CD4-positive, alpha-beta memory T cell (primary cell): ENCODE results near the gene MYO7B. TPM values are rescaled to one million over a fixed set of nuclear protein-coding genes. Genes with fewer than 3 reads are reported as not detected.
A peak's percentile ranks its signal among the peaks of the same experiment; 100 is the strongest.

Source experiments
- CTCF ChIA-PET: fragments of 350-600 bp; sonication (Branson Sonifier 250); formaldehyde crosslinking; loops from one replicate; lab custom pipeline; 2021; ENCODE audit warnings: inconsistent platforms; ENCODE audit not compliant: partially characterized antibody; lab: Charles Lee
- POLR2A ChIA-PET: fragments of 350-600 bp; sonication (Branson Sonifier 250); formaldehyde crosslinking; loops from one replicate; lab custom pipeline; 2021; ENCODE audit not compliant: partially characterized antibody; lab: Charles Lee
- DNase-seq, 5 donors: peaks; one replicate each; pipeline versions ENCODE4 v3.0.0 to v3.0.0-alpha.2; 2020 to 2022; ENCODE audit warnings: mixed read lengths in 1 of 5
- H3K27ac ChIP-seq: one replicate; pipeline ENCODE4 v1.7.0; 2013; ENCODE audit warnings: low read depth, low read length
- H3K27me3 ChIP-seq: 2 replicates; pipeline ENCODE4 v1.7.0; 2013; ENCODE audit warnings: mild to moderate bottlenecking, low read length, moderate library complexity; ENCODE audit not compliant: insufficient read depth
- H3K36me3 ChIP-seq: 2 replicates; pipeline ENCODE4 v1.7.0; 2013; ENCODE audit warnings: mild to moderate bottlenecking, low read length, moderate library complexity; ENCODE audit not compliant: insufficient read depth
- H3K4me1 ChIP-seq: 2 replicates; pipeline ENCODE4 v1.7.0; 2013; ENCODE audit warnings: mild to moderate bottlenecking, low read length, moderate library complexity; ENCODE audit not compliant: insufficient read depth
- H3K4me3 ChIP-seq, 2 donors: one replicate each; pipeline ENCODE4 v1.7.0; 2013; ENCODE audit warnings: low read length in 2 of 2, mild to moderate bottlenecking in 1 of 2
- H3K9me3 ChIP-seq, 2 donors: one replicate each; pipeline ENCODE4 v1.7.0; 2013; ENCODE audit warnings: low read length in 2 of 2, control low read depth in 1 of 2; ENCODE audit not compliant: control insufficient read depth in 1 of 2
- H3K27ac Mint-ChIP-seq, 7 donors: one replicate each; pipeline ENCODE4 v1.8.0; 2020 to 2021; ENCODE audit warnings: mixed read lengths in 7 of 7, mild to moderate bottlenecking in 6 of 7, inconsistent platforms in 3 of 7, moderate library complexity in 3 of 7
- H3K27me3 Mint-ChIP-seq, 2 donors: one replicate each; pipeline ENCODE4 v1.8.0; 2020 to 2021; ENCODE audit warnings: mixed read lengths in 2 of 2
- H3K36me3 Mint-ChIP-seq, 2 donors: one replicate each; pipeline ENCODE4 v1.8.0; 2020 to 2021; ENCODE audit warnings: mixed read lengths in 2 of 2, inconsistent platforms in 1 of 2, mild to moderate bottlenecking in 1 of 2
- H3K4me1 Mint-ChIP-seq, 4 donors: one replicate each; pipeline ENCODE4 v1.8.0; 2020 to 2021; ENCODE audit warnings: mixed read lengths in 4 of 4, mild to moderate bottlenecking in 1 of 4
- H3K4me3 Mint-ChIP-seq, 8 donors: one replicate each; pipeline ENCODE4 v1.8.0; 2020 to 2021; ENCODE audit warnings: mixed read lengths in 8 of 8, mild to moderate bottlenecking in 7 of 8, moderate library complexity in 6 of 8, inconsistent platforms in 3 of 8
- H3K9me3 Mint-ChIP-seq, 8 donors: one replicate each; pipeline ENCODE4 v1.8.0; 2020 to 2021; ENCODE audit warnings: mixed read lengths in 8 of 8, mild to moderate bottlenecking in 5 of 8, inconsistent platforms in 3 of 8, moderate library complexity in 1 of 8
- intact Hi-C: fragments of 100-400 bp; cut with micrococcal nuclease; formaldehyde crosslinking; loops from one replicate; pipeline ENCODE4 v1.15.1; 2023
- polyA plus RNA-seq, 2 donors: library from polyadenylated mRNA; unstranded; fragments of 300-500 nt; fragmentation: Illumina TruSeq; gene quantifications; one replicate each; pipeline ENCODE4 v1.2.3, GENCODE V29; 2021
- total RNA-seq, 2 experiments: library from RNA; stranded (reverse); gene quantifications; one replicate each; pipeline ENCODE4 v1.2.3, GENCODE V29; 2021

The MYO7B gene
- total and polyA plus RNA-seq, 4 experiments from 2014 or later = not detected

- Histone ChIP-seq H3K27me3 (no peaks in the 10 kb centered on the region), H3K9me3 (no peaks in the 10 kb centered on the region), H3K4me3 (no peak overlapping the region), H3K27ac (no peak overlapping the region), H3K36me3 (no peaks in the 10 kb centered on the region), H3K4me1 (no peaks in the 10 kb centered on the region)
- Mint-ChIP-seq H3K9me3 (peaks cover 3 to 14% (median 9%) of the 10 kb centered on the region in 8 donors), H3K27ac (no peak overlapping the region), H3K4me3 (no peak overlapping the region), H3K4me1 (peaks cover 0 to 1% (median 0%) of the 10 kb centered on the region in 4 donors), H3K36me3 (peaks cover 0 to 4% of the 10 kb centered on the region in 2 donors), H3K27me3 (peaks cover 1 to 7% of the 10 kb centered on the region in 2 donors)
- CTCF ChIA-PET = interaction anchor here (0.9 kb wide), 1 partner anchor 42 kb away, joined by 3 read pairs; no protein-coding TSS in a partner anchor
- POLR2A ChIA-PET = interaction anchor here (0.7 kb wide), 1 partner anchor 275 kb away, joined by 3 read pairs; no protein-coding TSS in a partner anchor
- intact Hi-C loops = no loop called here
- no peak for DNase-seq
These were observed 72.9 kb downstream of the MYO7B start for GRCh38 chr2:127608061-127609030.

GRCh38 chr2:127609031-127609751, 73.7 kb downstream of the MYO7B start:
- H3K4me3 ChIP-seq = no peak overlapping the region
- Mint-ChIP-seq H3K4me3 (no peak overlapping the region), H3K27me3 (peaks cover 4 to 7% of the 10 kb centered on the region in 2 donors), H3K27ac (no peak overlapping the region), H3K36me3 (peaks cover 0 to 6% of the 10 kb centered on the region in 2 donors), H3K9me3 (peaks cover 6 to 22% (median 15%) of the 10 kb centered on the region in 8 donors), H3K4me1 (peaks cover 0 to 1% (median 0%) of the 10 kb centered on the region in 4 donors)
- no peaks in the 10 kb centered on the region for H3K27me3 ChIP-seq
- H3K36me3 ChIP-seq = no peaks in the 10 kb centered on the region
- no peaks in the 10 kb centered on the region for H3K9me3 ChIP-seq
- ChIA-PET CTCF (interaction anchor here (1.2 kb wide), 1 partner anchor 18 kb away, joined by 3 read pairs; no protein-coding TSS in a partner anchor), POLR2A (no interaction called here)
- no peak for DNase-seq
- intact Hi-C loops = no loop called here
- no peak overlapping the region for H3K27ac ChIP-seq
- H3K4me1 ChIP-seq = no peaks in the 10 kb centered on the region

GRCh38 chr2:127609818-127610217, 74.3 kb downstream of the MYO7B start:
- Histone ChIP-seq H3K4me1 (no peaks in the 10 kb centered on the region), H3K27me3 (no peaks in the 10 kb centered on the region), H3K9me3 (no peaks in the 10 kb centered on the region), H3K4me3 (no peak overlapping the region), H3K27ac (no peak overlapping the region), H3K36me3 (no peaks in the 10 kb centered on the region)
- Mint-ChIP-seq H3K4me1 (no peaks in the 10 kb centered on the region), H3K4me3 (no peak overlapping the region), H3K36me3 (peaks cover 0 to 6% of the 10 kb centered on the region in 2 donors), H3K27ac (no peak overlapping the region), H3K9me3 (peaks cover 6 to 22% (median 16%) of the 10 kb centered on the region in 8 donors), H3K27me3 (peaks cover 4 to 7% of the 10 kb centered on the region in 2 donors)
- intact Hi-C loops = no loop called here
- DNase-seq = no peak
- ChIA-PET CTCF (interaction anchor here (0.9 to 1.2 kb wide), 2 partner anchors 19 to 40 kb away, joined by 3 read pairs; no protein-coding TSS in a partner anchor), POLR2A (no interaction called here)

GRCh38 chr2:127610561-127610960, 75.1 kb downstream of the MYO7B start:
- Histone ChIP-seq H3K4me3 (no peak overlapping the region), H3K27ac (no peak overlapping the region), H3K4me1 (no peaks in the 10 kb centered on the region), H3K9me3 (no peaks in the 10 kb centered on the region), H3K36me3 (no peaks in the 10 kb centered on the region), H3K27me3 (no peaks in the 10 kb centered on the region)
- Mint-ChIP-seq H3K4me1 (no peaks in the 10 kb centered on the region), H3K36me3 (peaks cover 0 to 6% of the 10 kb centered on the region in 2 donors), H3K27ac (no peak overlapping the region), H3K27me3 (peaks cover 6 to 7% of the 10 kb centered on the region in 2 donors), H3K4me3 (no peak overlapping the region), H3K9me3 (peaks cover 6 to 22% (median 16%) of the 10 kb centered on the region in 8 donors)
- no peak for DNase-seq
- POLR2A ChIA-PET = no interaction called here
- CTCF ChIA-PET = interaction anchor here (0.9 to 1.2 kb wide), 3 partner anchors 19 to 40 kb away, joined by 3 read pairs; no protein-coding TSS in a partner anchor
- intact Hi-C loops = no loop called here

- ChIA-PET POLR2A (no interaction called here), CTCF (interaction anchor here (0.9 kb wide), 1 partner anchor 20 kb away, joined by 3 read pairs; no protein-coding TSS in a partner anchor)
- Histone ChIP-seq H3K4me1 (no peaks in the 10 kb centered on the region), H3K36me3 (no peaks in the 10 kb centered on the region), H3K27ac (no peak overlapping the region), H3K27me3 (no peaks in the 10 kb centered on the region), H3K4me3 (no peak overlapping the region), H3K9me3 (no peaks in the 10 kb centered on the region)
- no peak for DNase-seq
- intact Hi-C loops = no loop called here
- Mint-ChIP-seq H3K9me3 (peaks cover 6 to 22% (median 16%) of the 10 kb centered on the region in 8 donors), H3K27me3 (peaks cover 6 to 7% of the 10 kb centered on the region in 2 donors), H3K4me1 (no peaks in the 10 kb centered on the region), H3K4me3 (peak overlapping the region in 1 of 8 donors; percentile 50), H3K27ac (no peak overlapping the region), H3K36me3 (peaks cover 0 to 6% of the 10 kb centered on the region in 2 donors)
These were observed 75.8 kb downstream of the MYO7B start for GRCh38 chr2:127611076-127611925.

- CTCF ChIA-PET = no interaction called here
- Histone ChIP-seq H3K27me3 (no peaks in the 10 kb centered on the region), H3K36me3 (no peaks in the 10 kb centered on the region), H3K27ac (no peak overlapping the region), H3K4me3 (no peak overlapping the region), H3K9me3 (no peaks in the 10 kb centered on the region), H3K4me1 (no peaks in the 10 kb centered on the region)
- Mint-ChIP-seq H3K36me3 (peaks cover 0 to 6% of the 10 kb centered on the region in 2 donors), H3K27me3 (peaks cover 6 to 10% of the 10 kb centered on the region in 2 donors), H3K27ac (no peak overlapping the region), H3K4me1 (no peaks in the 10 kb centered on the region), H3K4me3 (no peak overlapping the region), H3K9me3 (peaks cover 6 to 22% (median 16%) of the 10 kb centered on the region in 8 donors)
- intact Hi-C loops = no loop called here
- DNase-seq = no peak
- POLR2A ChIA-PET = no interaction called here
These were observed 76.8 kb downstream of the MYO7B start for GRCh38 chr2:127612111-127612822.
